ENCODE results near the gene UQCRFS1.

The UQCRFS1 gene

GRCh38 chr19:29193155-29193554 is 19.8 kb downstream of the UQCRFS1 start:
- Histone ChIP-seq H3K27ac (no peak overlapping the region), H3K4me1 (ENCODE audit: low read depth, poor library complexity, severe bottlenecking) (no peaks in the 10 kb centered on the region), H3K4me3 (IDR thresholded peaks at IDR 0.05; ENCODE audit: insufficient read depth, low read depth, low read length) (no peak overlapping the region), H3K79me2 (ENCODE audit: insufficient read depth, low read depth) (no peaks in the 10 kb centered on the region), H3K9ac (no peak overlapping the region), H2AFZ (ENCODE audit: low read depth) (no peak overlapping the region), H3K4me2 (no peak overlapping the region), H4K20me1 (ENCODE audit: insufficient read depth) (no peaks in the 10 kb centered on the region), H3K27me3 (ENCODE audit: insufficient read depth, low read depth) (no peaks in the 10 kb centered on the region), H3K36me3 (ENCODE audit: insufficient read depth) (no peaks in the 10 kb centered on the region)
- TF ChIP-seq CTCF (conservative IDR thresholded peaks at IDR 0.05; ENCODE audit: low read depth, low read length) = no peak

- Histone ChIP-seq H3K4me2 (no peak overlapping the region), H2AFZ (ENCODE audit: low read depth) (no peak overlapping the region), H4K20me1 (ENCODE audit: insufficient read depth) (no peaks in the 10 kb centered on the region), H3K4me1 (ENCODE audit: low read depth, poor library complexity, severe bottlenecking) (no peaks in the 10 kb centered on the region), H3K79me2 (ENCODE audit: insufficient read depth, low read depth) (no peaks in the 10 kb centered on the region), H3K27me3 (ENCODE audit: insufficient read depth, low read depth) (no peaks in the 10 kb centered on the region), H3K36me3 (ENCODE audit: insufficient read depth) (no peaks in the 10 kb centered on the region), H3K9ac (no peak overlapping the region), H3K4me3 (IDR thresholded peaks at IDR 0.05; ENCODE audit: insufficient read depth, low read depth, low read length) (no peak overlapping the region), H3K27ac (no peak overlapping the region)
- TF ChIP-seq CTCF (conservative IDR thresholded peaks at IDR 0.05; ENCODE audit: low read depth, low read length) = no peak
Observed at GRCh38 chr19:29191005-29191404, 21.9 kb downstream of the UQCRFS1 start.

GRCh38 chr19:29189033-29189360 is 24.0 kb downstream of the UQCRFS1 start:
- H3K4me3 ChIP-seq (IDR thresholded peaks at IDR 0.05; ENCODE audit: insufficient read depth, low read depth, low read length) = no peak overlapping the region
- H4K20me1 ChIP-seq (ENCODE audit: insufficient read depth) = no peaks in the 10 kb centered on the region
- no peaks in the 10 kb centered on the region for H3K36me3 ChIP-seq (ENCODE audit: insufficient read depth)
- H2AFZ ChIP-seq (ENCODE audit: low read depth) = no peak overlapping the region
- H3K4me2 ChIP-seq = no peak overlapping the region
- no peak for TF ChIP-seq CTCF (conservative IDR thresholded peaks at IDR 0.05; ENCODE audit: low read depth, low read length)
- no peaks in the 10 kb centered on the region for H3K79me2 ChIP-seq (ENCODE audit: insufficient read depth, low read depth)
- H3K27me3 ChIP-seq (ENCODE audit: insufficient read depth, low read depth) = no peaks in the 10 kb centered on the region
- H3K4me1 ChIP-seq (ENCODE audit: low read depth, poor library complexity, severe bottlenecking) = no peaks in the 10 kb centered on the region
- no peak overlapping the region for H3K9ac ChIP-seq
- no peak overlapping the region for H3K27ac ChIP-seq

GRCh38 chr19:29188289-29189032 is 24.5 kb downstream of the UQCRFS1 start:
- no peaks in the 10 kb centered on the region for H3K36me3 ChIP-seq (ENCODE audit: insufficient read depth)
- H3K79me2 ChIP-seq (ENCODE audit: insufficient read depth, low read depth) = no peaks in the 10 kb centered on the region
- H3K9ac ChIP-seq = no peak overlapping the region
- no peaks in the 10 kb centered on the region for H4K20me1 ChIP-seq (ENCODE audit: insufficient read depth)
- H3K27ac ChIP-seq = no peak overlapping the region
- no peak overlapping the region for H3K4me2 ChIP-seq
- H2AFZ ChIP-seq (ENCODE audit: low read depth) = no peak overlapping the region
- H3K4me3 ChIP-seq (IDR thresholded peaks at IDR 0.05; ENCODE audit: insufficient read depth, low read depth, low read length) = no peak overlapping the region
- H3K27me3 ChIP-seq (ENCODE audit: insufficient read depth, low read depth) = no peaks in the 10 kb centered on the region
- no peaks in the 10 kb centered on the region for H3K4me1 ChIP-seq (ENCODE audit: low read depth, poor library complexity, severe bottlenecking)
- TF ChIP-seq CTCF (conservative IDR thresholded peaks at IDR 0.05; ENCODE audit: low read depth, low read length) = no peak

Measured in KMS-11 (cell line).